Embryonic facial prominence (tissue), 1 donor: ENCODE data around the gene FAF2.
"Not testable (repeated sequence)": the region's sequence is repeated elsewhere in the genome, so short reads cannot be mapped to it uniquely, and the experiment has no call there.

ENCODE experiments used
- DNase-seq: peaks from one replicate; pipeline ENCODE4 v3.0.0-alpha.2; 2016; ENCODE audit errors: extremely low spot score

Gene FAF2

DNA sequence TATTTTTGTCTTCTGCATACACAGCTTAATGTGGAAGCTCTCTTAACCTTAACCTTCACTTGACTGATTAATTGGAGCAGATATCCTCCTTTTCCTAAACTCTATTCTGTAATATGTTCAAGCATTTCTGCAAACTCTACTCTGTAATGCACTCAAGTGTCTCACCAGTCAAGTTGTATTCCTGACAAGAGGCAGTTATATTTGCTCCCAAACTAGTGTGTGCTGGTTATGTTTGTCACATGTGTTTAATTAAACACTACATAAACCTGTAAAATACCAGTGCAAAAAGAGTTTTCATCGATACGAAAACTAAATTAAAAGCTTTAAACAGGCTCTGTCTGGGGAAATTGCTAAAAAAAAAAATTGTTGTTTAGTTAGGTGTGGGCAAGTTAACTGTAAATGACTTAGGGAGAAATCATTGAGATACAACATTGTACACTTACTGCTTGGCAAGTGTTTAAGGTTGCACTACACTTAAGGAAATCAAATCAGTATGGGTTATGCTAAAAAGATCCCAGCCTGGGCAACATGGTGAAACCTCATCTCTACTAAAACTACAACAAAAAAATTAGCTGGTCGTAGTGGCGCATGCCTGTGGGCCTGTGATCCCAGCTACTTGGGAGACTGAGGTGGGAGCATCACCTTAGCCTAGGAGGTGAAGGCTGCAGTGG, 6.7 kb downstream of the FAF2 start:
- DNase-seq, result no peak

DNA sequence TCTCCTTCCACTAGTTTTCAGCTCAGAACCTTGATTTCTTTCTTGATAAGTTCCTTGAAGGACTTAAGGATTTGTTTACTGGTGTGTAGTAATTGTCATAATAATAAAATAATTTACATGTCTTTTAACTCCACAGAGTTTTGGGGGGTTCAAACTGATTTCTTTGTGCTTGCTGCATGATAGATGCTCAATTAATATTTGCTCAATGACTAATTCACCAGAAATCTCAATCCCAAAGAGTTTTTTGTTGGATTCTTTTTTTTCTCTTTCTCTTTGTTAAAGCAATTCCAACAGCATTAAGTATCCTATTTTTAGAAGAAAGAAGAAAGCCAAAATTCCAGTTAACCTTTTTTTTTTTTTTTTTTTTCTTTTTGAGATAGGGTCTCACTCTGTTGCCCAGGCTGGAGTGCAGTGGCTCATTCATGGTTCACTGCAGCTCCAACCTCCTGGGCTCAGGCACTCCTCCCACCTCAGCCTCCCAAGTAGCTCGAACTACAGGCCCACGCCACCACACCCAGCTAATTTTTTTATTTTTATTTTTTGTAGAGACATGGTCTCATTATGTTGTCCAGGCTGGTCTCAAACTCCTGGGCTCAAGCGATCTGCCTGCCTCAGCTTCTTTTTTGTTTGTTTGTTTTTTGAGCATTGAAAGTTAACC, 10.8 kb downstream of the FAF2 start:
- DNase-seq, result no peak

DNA sequence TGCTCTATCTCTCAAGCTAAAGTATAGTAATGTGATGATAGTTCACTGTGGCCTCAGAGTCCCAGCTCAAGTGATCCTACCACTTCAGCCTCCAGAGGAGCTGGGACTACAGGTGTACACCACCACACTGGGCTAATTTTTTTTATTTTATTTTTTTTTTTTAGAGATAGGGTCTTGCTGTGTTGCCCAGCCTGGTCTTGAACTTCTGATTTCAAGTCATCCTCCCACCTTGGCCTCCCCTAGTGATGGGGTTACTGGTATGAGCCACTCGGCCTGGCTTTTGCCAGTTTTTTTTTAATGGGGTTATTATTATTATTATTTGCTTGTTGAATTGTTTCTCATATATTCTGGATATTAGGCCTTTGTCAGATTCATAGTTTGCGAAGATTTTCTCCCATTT, 13.2 kb downstream of the FAF2 start:
- no peak for DNase-seq

DNA sequence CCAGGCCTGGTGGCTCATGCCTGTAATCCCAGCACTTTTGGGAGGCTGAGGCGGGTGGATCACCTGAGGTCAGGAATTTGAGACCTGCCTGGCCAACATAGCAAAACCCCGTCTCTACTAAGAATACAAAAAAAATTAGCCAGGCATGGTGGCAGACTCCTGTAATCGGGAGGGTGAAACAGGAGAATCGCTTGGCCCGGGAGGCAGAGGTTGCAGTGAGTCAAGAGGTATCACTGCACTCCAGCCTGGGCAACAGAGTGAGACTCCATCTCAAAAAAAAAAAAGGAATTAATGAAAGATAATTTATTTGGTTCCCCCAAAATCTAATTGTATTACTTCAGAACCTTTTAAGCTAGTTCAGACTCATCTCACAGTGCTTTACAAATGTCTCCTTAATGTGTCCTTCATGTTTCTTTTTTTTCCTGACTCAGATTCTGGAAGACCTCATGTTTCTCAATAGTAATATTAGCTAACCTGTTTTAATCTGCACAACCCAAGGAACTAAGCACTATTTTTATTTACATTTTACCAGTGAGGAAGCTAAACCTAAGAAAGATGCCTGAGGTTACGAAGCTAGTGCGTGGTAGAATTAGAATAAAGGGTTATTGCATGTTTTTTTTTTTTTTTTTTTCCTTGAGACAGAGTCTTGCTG, 15.1 kb downstream of the FAF2 start:
- DNase-seq, result no peak

DNA sequence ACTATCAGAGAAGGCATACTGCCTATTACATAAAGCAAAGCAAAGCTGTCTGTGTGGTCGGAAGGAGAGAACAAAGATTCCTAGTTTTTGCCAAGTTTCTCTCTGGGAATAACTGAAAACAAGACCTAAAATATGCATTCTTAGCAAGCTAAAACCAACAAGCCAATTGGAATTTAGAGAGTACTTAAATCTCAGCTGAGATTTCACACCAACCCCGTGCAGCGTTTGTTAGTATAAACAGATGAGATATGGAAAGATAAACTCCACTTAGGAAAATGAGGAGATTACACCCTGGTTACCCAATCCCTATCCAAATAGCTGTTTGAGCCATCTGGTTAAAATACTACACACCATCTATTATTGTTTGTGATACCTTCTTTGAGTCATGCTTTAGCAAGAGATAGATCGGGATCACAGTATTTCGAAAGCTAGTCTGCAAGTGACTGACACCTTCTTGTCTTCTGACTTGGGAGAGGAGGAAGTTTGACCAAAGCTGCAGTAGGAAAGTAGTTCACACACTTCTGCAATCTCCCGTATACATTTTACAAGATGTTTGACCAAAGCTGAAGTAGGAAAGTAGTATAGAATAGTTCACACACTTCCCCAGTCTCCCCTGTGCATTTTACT, 18.2 kb downstream of the FAF2 start:
- DNase-seq, result no peak

DNA sequence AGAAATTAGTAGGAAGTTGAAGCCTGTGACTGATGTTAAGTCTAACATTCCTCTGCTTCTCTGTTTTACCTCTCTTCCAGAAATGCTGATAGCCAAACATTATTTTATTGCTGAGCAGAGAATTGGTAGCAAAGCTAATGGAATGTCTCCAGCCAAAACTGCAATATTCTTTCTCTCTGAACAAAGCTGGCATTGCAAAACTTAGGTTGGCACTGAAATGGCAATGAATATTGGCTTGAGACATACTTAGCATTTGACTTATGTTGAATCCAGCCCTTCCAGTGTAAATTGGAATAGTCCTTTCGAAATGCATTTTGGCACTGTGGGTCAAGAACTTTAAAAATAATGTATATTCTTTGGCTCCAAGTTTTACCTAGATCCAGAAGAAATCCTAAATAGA, 21.1 kb downstream of the FAF2 start:
- DNase-seq, result no peak

DNA sequence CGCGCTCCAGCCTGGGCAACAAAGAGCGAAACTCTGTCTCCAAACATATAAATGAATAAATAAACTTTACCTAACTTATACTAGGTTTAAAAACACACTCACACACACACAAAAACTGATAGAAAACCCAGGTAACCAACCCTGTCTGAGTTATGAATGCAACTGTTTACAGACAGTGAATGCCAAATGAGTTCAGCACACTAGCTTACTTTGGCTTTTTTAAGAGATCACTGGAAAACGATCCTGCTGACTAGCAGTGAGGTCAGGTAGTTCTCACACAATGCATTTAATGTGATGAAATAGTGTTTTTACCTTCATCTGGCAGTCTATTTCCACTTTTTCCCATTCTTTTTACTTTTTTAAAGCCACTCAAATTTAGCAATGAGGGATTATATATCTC, 22.4 kb downstream of the FAF2 start:
- DNase-seq, result no peak

DNA sequence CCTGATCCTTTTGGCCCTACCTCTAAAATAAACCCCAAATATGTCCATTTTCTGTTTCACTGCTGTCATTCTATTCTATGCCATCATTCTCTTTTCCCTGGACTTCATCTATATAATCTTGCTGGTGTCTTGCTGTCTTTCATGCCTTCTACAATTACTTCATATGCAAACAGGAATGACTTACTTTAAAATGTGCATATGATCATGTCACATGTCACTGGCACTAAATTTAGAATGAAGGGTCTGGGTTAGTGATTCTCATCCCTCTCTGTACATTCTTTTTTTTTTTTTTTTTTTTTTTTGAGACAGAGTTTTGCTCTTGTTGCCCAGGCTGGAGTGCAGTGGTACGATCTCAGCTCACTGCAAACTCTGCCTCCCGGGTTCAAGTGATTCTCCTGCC, 22.9 kb downstream of the FAF2 start:
- DNase-seq, result no peak

DNA sequence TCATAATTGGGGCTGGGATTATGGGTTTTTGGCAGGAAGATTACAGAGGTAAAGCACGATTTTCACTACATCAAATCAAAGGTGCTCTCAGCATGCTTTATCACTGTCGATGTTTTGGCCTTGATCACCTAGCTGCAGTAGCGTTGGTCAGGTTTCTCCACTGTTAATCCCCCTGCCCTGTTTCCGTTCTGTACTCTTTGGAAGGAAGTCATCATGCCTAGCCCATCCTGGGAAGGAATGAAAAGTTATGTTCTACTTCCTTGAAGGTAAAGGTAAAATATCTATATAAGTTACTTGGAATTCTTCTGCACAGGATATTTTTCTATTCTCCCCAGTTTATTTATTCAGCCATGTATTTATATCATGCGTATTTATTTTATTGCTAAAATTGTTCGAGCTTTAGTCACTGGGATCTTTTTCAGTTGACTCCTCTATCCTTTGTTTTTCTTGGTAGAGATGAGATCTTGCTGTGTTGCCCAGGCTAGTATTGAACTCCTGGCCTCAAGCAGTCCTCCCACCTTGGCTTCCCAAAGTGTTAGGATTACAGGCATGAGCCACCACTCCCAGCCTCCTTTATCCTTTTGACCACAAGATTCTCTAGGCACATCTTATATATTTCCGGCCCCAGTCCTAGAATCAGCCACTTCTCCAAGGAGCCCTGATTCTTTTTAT, 25.3 kb downstream of the FAF2 start:
- DNase-seq, result no peak

DNA sequence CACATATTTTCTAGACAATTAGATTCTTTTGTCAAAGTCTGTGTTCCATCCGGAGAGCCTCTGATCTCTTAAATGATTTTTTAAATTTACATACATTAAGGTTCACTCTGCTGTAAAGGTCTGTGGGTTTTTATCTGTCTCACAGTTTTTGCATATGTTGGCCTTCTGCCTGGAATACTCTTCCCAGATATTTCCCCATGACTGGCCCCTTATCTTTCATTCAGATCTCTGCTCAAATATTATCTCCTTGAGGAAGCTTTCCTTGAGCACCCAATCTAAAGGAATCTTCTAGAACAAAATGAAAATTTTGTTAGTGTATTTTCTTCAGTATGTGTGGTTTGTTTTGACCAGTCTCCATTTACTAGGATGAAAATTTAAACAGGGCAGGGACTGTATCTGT, 26.3 kb downstream of the FAF2 start:
- no peak for DNase-seq

DNA sequence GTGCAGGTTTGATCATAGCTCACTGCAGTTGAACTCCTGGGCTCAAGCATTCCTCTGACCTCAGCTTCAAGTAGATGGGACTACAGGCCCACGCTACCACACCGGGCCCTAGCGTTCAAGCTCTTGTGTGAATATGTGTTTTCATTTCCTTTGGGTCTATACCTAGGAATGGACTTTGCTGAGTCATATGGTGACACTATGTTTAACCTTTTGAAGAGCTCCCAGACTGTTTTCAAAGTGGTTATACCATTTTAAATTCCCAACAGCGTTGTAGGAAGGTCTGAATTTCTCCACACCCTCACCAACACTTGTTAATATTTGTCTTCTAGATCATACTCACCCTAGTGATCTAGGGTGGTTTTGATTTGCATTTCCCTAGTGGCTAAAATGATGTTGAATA, 33.5 kb downstream of the FAF2 start:
- no peak for DNase-seq

DNA sequence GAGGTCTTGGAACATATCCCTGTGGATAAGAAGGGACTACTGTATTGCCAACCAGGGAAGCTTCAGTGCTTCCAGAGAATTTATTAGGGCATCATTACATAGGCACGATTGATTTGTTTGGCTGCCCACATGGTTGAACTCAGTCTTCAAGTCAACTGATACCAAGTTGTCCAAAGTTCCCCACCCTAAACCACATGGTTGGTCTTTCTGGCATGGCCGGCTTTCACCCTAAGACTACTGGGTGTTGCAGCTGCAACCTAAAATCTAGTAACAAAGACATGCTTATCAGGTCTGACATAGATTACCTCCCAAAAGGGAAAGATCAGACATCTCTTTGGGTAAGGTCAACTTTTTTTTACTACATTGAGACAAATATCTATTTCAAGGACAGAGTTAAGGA, 37.0 kb downstream of the FAF2 start:
- no peak for DNase-seq

DNA sequence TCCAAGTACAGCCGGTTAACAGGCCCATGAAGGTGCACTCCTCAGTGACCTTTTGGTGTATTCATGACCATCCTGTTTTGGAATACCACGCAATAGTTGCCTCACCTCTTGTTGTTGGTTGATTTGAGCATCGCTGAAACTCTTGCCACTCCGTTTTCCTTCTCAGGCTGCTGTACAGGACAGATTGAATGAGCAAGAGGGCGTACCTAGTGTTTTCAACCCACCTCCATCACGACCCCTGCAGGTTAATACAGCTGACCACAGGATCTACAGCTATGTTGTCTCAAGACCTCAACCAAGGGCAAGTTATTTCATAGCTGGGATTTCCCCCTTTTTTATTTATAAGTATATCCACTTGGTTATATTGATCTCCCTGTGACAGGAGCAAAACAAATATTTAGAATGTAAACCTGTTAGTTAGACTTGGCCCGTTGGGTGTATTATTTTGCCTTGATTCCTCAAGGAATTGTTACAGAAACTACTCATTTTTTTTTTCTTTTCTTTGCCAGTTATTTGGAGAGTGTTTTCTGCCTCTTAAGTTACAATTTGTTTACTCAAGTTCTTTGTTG, 38.1 kb downstream of the FAF2 start:
- no peak for DNase-seq

DNA sequence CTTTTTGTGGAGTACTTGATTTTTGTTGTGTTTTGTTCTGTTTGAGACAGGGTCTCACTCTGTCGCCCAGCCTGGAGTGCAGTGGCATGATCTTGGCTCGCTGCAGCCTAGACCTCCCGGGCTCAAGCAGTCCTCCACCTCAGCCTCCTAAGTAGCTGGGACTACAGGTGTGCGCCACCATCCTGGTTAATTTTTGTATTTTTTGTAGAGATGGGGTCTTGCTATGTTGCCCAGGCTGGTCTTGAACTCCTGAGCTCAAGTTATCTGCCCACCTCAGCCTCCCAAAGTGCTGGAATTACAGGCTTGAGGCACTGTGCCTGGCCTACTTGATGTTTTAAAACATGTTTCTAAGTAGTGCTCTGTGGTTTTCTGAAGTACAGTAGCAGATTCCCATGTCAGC, 39.0 kb downstream of the FAF2 start:
- DNase-seq, result not testable (repeated sequence)

DNA sequence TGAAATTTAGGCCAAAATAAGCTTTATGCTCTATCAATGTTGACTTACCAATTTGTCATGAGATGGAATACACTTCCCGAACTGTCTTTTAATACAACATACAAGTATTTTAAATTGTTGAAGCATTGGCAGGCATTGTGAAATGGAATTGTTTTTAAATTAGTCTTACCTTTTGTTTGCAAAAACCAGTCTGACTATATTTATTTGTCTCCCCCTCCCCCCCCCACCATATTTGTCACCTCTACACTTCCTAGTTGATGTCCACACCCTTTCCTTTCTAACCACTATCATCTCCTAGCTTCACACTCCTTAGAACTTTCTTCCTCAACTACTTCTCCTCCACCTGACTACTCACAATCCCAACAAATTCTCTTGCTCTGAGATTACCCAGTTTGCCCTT, 40.9 kb downstream of the FAF2 start:
- no peak for DNase-seq

DNA sequence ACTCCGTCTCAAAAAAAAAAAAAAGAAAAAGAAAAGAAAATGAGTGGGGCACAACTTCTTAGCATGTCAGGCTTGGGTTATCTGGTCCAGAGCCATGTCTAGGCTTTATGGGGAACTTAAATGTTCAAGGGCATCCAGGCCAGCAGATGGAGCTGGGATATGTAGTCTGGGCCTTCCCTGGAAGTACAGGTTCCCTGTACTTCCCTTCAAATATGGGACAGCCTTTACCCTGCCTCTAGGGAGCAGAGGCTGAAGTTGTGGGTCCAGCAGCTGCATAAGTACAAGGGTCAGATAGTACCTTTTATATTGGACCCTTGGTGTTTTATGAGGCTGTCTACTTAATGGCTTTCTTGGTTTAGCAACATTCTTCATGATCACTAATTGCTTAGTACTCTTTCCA, 42.1 kb downstream of the FAF2 start:
- DNase-seq, result no peak

DNA sequence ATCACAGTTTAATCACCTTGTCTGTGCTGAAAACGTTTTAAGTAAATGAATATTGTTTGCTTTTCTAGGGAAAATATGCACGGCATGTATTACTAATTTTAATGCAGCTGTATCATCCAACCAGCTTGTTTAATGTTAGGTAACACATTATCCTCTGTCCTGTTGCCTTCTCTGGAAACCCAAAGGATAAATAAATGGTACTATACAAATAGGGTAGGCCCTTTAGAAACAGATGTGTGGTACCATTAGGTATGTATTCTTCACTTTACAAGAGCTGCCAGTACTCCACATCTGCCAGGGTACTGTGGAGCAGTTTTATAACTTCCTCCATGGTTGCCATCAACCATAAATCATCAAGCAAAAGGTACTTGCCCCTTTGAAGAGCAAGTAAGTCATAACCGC, 42.9 kb downstream of the FAF2 start:
- no peak for DNase-seq

DNA sequence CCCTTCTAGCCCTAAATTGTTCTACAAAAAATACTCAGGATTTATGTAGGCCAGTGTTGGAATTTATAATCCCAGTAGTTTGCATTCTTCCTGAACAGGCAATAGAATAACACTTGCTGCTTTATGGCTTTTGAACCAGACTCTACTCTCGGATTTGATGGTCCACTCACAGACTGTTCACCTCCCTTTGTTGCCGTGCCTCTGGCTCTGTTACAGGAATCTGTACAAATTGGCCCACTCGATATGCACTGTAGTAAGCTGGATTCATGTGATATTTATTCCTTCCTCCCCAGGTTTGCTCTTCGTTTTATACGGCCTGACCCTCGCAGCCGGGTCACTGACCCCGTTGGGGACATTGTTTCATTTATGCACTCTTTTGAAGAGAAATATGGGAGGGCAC, 43.7 kb downstream of the FAF2 start:
- no peak for DNase-seq

DNA sequence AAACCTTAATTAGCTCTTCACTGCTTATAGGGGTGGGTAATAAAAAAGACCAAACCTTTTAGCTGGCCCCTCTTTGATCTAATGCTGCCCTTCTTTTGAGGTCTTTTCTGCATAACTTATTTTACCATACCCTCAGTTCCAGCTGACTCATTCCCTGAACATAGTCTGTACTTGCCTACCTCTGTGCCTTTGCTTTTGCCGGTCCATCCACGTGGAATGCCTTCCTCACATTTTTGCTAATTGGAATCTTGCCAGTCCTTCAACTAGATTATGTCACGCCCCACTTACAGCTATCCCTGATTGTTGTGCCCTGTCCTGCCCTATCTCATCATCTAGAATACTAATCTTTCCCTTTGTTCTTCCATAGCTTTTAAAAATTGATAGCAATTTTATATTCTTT, 44.2 kb downstream of the FAF2 start:
- no peak for DNase-seq

DNA sequence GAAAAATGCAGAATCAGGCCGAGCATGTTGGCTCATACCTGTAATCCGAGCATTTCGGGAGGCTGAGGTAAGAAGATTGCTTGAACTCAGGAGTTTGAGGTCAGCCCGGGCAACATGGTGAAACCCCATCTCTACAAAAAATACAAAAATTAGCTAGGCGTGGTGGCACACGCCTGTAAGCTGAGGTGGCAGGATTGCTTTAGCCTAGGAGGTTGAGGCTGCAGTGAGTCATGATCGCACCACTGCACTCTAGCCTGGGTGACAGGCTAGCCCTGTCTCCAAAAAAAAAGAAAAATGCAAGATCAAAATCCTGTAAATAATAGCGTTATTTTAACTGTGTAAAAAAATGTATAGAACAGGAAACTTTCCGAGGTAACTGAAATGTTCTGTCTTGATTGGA, 49.7 kb downstream of the FAF2 start:
- no peak for DNase-seq

DNA sequence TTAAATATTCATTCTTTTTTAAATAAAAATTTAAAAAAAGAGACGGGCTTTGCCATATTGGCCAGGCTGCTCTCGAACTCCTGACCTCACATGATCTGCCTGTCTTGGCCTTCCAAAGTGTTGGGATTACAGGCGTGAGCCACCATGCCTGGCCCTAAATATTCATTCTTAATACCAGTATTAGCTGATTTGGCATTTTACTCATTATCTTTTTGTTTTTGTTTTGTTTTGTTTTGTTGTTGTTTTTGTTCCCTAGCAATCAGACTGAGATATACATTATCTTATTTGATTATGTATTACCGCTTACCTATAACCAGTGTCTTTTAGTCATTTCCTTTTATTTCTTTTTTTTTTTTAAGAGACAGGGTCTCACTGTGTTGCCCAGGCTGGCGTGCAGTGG, 51.1 kb downstream of the FAF2 start:
- no peak for DNase-seq

DNA sequence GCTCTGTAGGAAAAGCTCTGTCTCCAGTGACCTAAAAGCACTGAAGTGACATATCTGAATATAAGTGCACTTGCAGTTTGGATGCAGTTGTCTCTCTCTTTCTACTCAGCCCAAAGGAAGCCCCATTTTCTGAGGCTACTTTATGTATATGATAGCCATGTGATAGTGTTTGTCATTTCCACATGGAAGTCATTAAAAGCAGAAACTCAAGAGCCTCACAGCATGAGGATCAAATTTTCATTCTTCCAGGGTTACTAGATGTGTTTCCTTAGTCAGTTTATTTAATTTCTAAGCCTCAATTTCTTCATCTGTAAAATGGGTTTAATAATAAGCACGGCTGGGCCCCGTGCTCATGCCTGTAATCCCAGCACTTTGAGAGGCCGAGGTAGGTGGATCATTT, 52.3 kb downstream of the FAF2 start:
- DNase-seq, result no peak
